MM.1S (cell line): ENCODE results near the gene KCNH1.

Experiments
- CTCF ChIP-seq: fragments of 300-600 bp; sonication (generic); IDR thresholded peaks from 2 replicates; pipeline ENCODE4 v1.5.1; 2016; ENCODE audit warnings: antibody characterized with exemption, low read length, mixed read lengths
- EZH2phosphoT487 ChIP-seq: fragments of 300-600 bp; sonication (generic); IDR thresholded peaks from 2 replicates; pipeline ENCODE4 v1.6.1; 2018; ENCODE audit warnings: antibody characterized with exemption, low read length

GRCh38 chr1:210750468-210750867 is 383.5 kb downstream of the KCNH1 start:
- TF ChIP-seq EZH2phosphoT487, result no peak
- no peak for TF ChIP-seq CTCF
